PC-3 (cell line): ENCODE results near the gene CEP131. TPM values are rescaled to one million over a fixed set of nuclear protein-coding genes. Genes with fewer than 3 reads are reported as not detected.

Experiments
- ATAC-seq: fragments of 200-7000 bp; cut with Tn5 transposase; 2 replicates; pipeline ENCODE4 v1.9.1; 2020; ENCODE audit warnings: mild to moderate bottlenecking, moderate library complexity
- BruUV-seq: library from RNA; stranded (reverse); fragments of 400-500 nt; replicated peaks from 2 replicates; lab custom pipeline; 2021; lab: Mats Ljungman, UMichigan
- CTCF ChIA-PET: fragments of 300-600 bp; sonication (Branson Sonifier 250); formaldehyde crosslinking; loops from one replicate; lab custom pipeline; 2022; ENCODE audit warnings: antibody characterized with exemption; lab: Charles Lee
- POLR2A ChIA-PET: fragments of 300-600 bp; sonication (Branson Sonifier 250); formaldehyde crosslinking; loops from one replicate; lab custom pipeline; 2022; ENCODE audit warnings: antibody characterized with exemption; ENCODE audit not compliant: unreplicated experiment; lab: Charles Lee
- DNase-seq: peaks from one replicate; pipeline ENCODE4 v3.0.0-alpha.2; 2015
- H2AFZ ChIP-seq: fragments of 300-600 bp; sonication (generic); 2 replicates; pipeline ENCODE4 v1.6.0; 2016; ENCODE audit warnings: antibody characterized with exemption, low read length
- H3F3A ChIP-seq: fragments of 300-600 bp; sonication (generic); one replicate; pipeline ENCODE4 v1.6.0; 2017; ENCODE audit warnings: antibody characterized with exemption, low read length, control low read depth, mild to moderate bottlenecking; ENCODE audit not compliant: unreplicated experiment
- H3K27ac ChIP-seq: fragments of 300-600 bp; sonication (generic); 2 replicates; pipeline ENCODE4 v1.5.1; 2016; ENCODE audit warnings: mild to moderate bottlenecking, low read length
- H3K27me3 ChIP-seq: fragments of 300-600 bp; sonication (generic); 2 replicates; pipeline ENCODE4 v1.6.1; 2016; ENCODE audit warnings: low read length, mixed read lengths
- H3K36me3 ChIP-seq: fragments of 300-600 bp; sonication (generic); 2 replicates; pipeline ENCODE4 v1.6.1; 2016; ENCODE audit warnings: low read depth, mixed run types, low read length, mixed read lengths
- H3K4me1 ChIP-seq: fragments of 300-600 bp; sonication (generic); 2 replicates; pipeline ENCODE4 v1.5.1; 2016; ENCODE audit warnings: low read length; ENCODE audit not compliant: insufficient read depth
- H3K4me2 ChIP-seq: fragments of 300-600 bp; sonication (generic); 2 replicates; pipeline ENCODE4 v1.6.0; 2016; ENCODE audit warnings: low read length
- H3K4me3 ChIP-seq: fragments of 300-600 bp; sonication (generic); 2 replicates; pipeline ENCODE4 v1.5.1; 2016; ENCODE audit warnings: mild to moderate bottlenecking, low read length, mixed read lengths
- H3K79me2 ChIP-seq: fragments of 300-600 bp; sonication (generic); 2 replicates; pipeline ENCODE4 v1.6.1; 2017; ENCODE audit warnings: low read length, mixed read lengths
- H3K9ac ChIP-seq: fragments of 300-600 bp; sonication (generic); 2 replicates; pipeline ENCODE4 v1.6.0; 2016; ENCODE audit warnings: mild to moderate bottlenecking, low read length
- H3K9me2 ChIP-seq: fragments of 300-600 bp; sonication (generic); replicated peaks from 2 replicates; pipeline ENCODE4 v1.6.1; 2016; ENCODE audit warnings: mixed run types, low read length, mixed read lengths
- H3K9me3 ChIP-seq: fragments of 300-600 bp; sonication (generic); 2 replicates; pipeline ENCODE4 v1.6.1; 2016; ENCODE audit warnings: low read length, mixed read lengths
- H4K20me1 ChIP-seq: fragments of 300-600 bp; sonication (generic); 2 replicates; pipeline ENCODE4 v1.6.1; 2016; ENCODE audit warnings: low read length, mixed read lengths
- EZH2 ChIP-seq: fragments of 300-600 bp; sonication (generic); IDR thresholded peaks from one replicate; pipeline ENCODE4 v1.6.1; 2017; ENCODE audit warnings: antibody characterized with exemption, mild to moderate bottlenecking, low read length; ENCODE audit not compliant: unreplicated experiment
- EZH2phosphoT487 ChIP-seq: fragments of 300-600 bp; sonication (generic); IDR thresholded peaks from 2 replicates; pipeline ENCODE4 v1.6.1; 2018; ENCODE audit warnings: mild to moderate bottlenecking, antibody characterized with exemption, low read length, borderline replicate concordance
- intact Hi-C: fragments of 100-400 bp; cut with micrococcal nuclease; formaldehyde crosslinking; loops from 2 replicates; pipeline ENCODE4 v1.9.0; 2023
- total RNA-seq: library from RNA; depleted of rRNA; stranded (reverse); fragments of >200 nt; gene quantifications from 2 replicates; pipeline ENCODE4 v1.2.3, GENCODE V29; 2014
- TF ChIP-seq, protein P1 (sequence below): fragments of 300-600 bp; sonication (generic); conservative IDR thresholded peaks from 2 replicates; pipeline ENCODE4 v1.5.1; 2017; ENCODE audit warnings: antibody characterized with exemption, low read depth, mild to moderate bottlenecking, low read length

CEP131 gene
- total RNA-seq, 1 experiment from 2014 or later = 32.1 TPM

DNA sequence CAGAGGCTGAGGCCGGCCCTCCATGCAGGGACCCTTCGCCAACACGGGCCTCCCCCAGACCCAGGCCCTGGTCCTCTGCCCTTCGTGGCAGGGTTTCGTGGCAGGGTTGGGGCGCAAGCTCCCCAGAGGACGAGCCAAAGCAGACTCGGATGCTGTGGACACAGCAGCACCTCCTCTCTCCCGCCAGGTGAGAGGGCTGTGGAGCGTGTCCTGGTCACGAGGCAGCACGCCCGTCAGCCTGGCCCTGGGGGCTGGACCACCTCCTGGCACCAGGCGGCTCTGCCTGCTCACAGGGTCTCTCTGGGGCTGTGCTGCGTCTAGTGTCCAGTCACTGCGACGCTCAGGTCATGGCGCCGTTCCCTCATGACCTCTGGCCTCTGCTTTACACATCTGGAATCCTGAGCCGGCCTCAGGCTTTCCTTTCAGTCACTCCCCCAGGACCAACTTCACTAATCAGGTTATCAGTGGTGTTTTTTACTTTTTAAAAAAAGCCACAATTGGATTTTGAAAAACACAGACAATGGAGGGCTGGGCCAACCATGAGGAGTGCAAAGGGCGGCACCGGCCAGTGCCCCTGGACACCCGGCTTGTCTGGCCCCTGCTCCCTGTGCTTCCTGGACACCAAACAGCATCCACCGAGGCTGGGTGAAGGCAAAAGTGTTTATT lies 21.7 kb upstream of the CEP131 start:
- no peak for ATAC-seq
- no peaks in the 10 kb centered on the region for H3K9me3 ChIP-seq
- H3F3A ChIP-seq = no peaks in the 10 kb centered on the region
- peaks cover 8% of the 10 kb centered on the region; the same call in 1 of the 2 replicates for H3K4me1 ChIP-seq
- no peak overlapping the region for H2AFZ ChIP-seq
- POLR2A ChIA-PET = no interaction called here
- H3K9me2 ChIP-seq = no peaks in the 10 kb centered on the region
- H3K27me3 ChIP-seq = no peaks in the 10 kb centered on the region
- no peak for TF ChIP-seq EZH2
- no peak overlapping the region for H3K9ac ChIP-seq
- no TSS peak for BruUV-seq
- H3K4me2 ChIP-seq = no peak overlapping the region
- no peak for DNase-seq
- intact Hi-C loops = no loop called here
- H3K27ac ChIP-seq = no peak overlapping the region
- CTCF ChIA-PET = no interaction called here
- H4K20me1 ChIP-seq = no peaks in the 10 kb centered on the region
- peaks cover 26% of the 10 kb centered on the region for H3K79me2 ChIP-seq
- no peak overlapping the region for H3K4me3 ChIP-seq
- H3K36me3 ChIP-seq = no peaks in the 10 kb centered on the region; the same call in 1 of the 2 replicates

DNA sequence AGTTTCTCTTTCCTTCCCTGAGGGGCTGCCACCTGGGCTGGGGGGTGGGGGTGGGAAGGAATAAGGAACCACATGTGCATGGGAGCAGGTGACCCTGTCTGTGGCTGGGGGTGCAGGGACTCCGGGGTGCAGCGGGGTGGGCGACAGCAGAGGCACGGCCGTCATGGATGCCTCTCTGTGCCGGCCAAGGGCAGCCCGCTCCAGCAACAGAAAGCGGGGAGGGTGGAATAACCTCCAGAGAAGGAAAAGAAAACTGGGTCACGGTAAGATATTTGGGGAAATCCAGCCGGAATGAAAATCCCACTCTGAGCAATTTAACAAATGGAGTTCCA lies 20.5 kb upstream of the CEP131 start:
- Histone ChIP-seq H3K9ac (no peak overlapping the region), H3F3A (no peaks in the 10 kb centered on the region), H3K9me2 (no peaks in the 10 kb centered on the region), H3K79me2 (peaks cover 33% of the 10 kb centered on the region), H3K36me3 (no peaks in the 10 kb centered on the region; the same call in 1 of the 2 replicates), H3K27ac (no peak overlapping the region), H3K4me2 (no peak overlapping the region), H3K9me3 (no peaks in the 10 kb centered on the region), H3K4me3 (no peak overlapping the region), H3K4me1 (peaks cover 8% of the 10 kb centered on the region; the same call in 1 of the 2 replicates), H3K27me3 (no peaks in the 10 kb centered on the region), H4K20me1 (no peaks in the 10 kb centered on the region), H2AFZ (no peak overlapping the region)
- no peak for TF ChIP-seq EZH2
- TF ChIP-seq, protein P1, sequence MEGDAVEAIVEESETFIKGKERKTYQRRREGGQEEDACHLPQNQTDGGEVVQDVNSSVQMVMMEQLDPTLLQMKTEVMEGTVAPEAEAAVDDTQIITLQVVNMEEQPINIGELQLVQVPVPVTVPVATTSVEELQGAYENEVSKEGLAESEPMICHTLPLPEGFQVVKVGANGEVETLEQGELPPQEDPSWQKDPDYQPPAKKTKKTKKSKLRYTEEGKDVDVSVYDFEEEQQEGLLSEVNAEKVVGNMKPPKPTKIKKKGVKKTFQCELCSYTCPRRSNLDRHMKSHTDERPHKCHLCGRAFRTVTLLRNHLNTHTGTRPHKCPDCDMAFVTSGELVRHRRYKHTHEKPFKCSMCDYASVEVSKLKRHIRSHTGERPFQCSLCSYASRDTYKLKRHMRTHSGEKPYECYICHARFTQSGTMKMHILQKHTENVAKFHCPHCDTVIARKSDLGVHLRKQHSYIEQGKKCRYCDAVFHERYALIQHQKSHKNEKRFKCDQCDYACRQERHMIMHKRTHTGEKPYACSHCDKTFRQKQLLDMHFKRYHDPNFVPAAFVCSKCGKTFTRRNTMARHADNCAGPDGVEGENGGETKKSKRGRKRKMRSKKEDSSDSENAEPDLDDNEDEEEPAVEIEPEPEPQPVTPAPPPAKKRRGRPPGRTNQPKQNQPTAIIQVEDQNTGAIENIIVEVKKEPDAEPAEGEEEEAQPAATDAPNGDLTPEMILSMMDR = no peak
- TF ChIP-seq EZH2phosphoT487 = no peak
- POLR2A ChIA-PET = no interaction called here
- CTCF ChIA-PET = no interaction called here
- BruUV-seq = no TSS peak
- intact Hi-C loops = no loop called here
- no peak for ATAC-seq
- no peak for DNase-seq

DNA sequence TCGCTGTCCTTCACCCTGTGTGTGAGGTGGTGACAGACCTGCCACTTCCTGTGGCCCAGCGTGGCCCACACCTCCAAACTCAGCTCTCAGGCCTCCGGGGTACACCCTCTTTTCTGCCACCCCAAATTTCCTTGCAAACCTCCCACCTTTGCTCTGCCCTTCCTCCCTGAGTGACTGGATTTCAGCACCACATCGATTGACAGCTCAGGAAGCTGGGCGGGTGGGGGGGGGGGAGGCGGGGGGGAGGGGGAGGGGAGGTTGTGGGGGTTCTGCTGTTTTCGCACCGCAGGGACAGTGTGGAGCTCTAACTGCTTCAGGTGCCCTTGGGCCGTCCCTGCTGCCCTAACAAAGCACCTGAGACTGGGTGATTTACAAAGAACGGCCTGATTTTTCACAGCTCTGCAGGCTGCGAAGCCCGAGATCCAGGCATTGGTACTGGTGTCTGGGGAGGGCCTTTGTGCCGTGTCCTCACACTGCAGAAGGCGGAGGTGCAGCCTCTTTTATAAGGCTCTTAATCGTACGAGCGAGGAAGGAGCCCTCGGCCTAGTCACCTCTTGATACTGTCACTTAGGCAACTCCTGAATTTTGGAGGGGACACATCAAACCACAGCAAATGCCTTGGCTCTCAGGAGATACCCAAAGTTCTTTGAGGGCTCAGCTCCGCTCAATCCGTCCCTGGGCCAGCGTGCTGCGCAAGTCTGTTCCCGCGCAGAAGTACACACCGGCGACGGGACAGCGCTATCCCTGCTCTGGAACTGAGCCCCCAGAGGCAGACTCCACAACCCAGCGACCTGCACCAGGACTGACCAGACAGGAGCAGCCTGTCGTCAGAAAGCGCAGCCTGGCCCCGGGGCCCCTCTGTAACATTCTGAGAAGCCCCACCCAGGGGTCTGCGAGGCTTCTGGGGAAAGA lies 19.9 kb upstream of the CEP131 start:
- Histone ChIP-seq H3K4me1 (peaks cover 14% of the 10 kb centered on the region; the same call in 1 of the 2 replicates), H3K9ac (no peak overlapping the region), H3K36me3 (no peaks in the 10 kb centered on the region; the same call in 1 of the 2 replicates), H4K20me1 (no peaks in the 10 kb centered on the region), H3K4me3 (no peak overlapping the region), H3K9me2 (no peaks in the 10 kb centered on the region), H3K27me3 (no peaks in the 10 kb centered on the region), H2AFZ (no peak overlapping the region), H3K79me2 (peaks cover 39% of the 10 kb centered on the region), H3K27ac (no peak overlapping the region), H3F3A (no peaks in the 10 kb centered on the region), H3K9me3 (no peaks in the 10 kb centered on the region), H3K4me2 (no peak overlapping the region)
- BruUV-seq = no TSS peak
- ATAC-seq (no peak), DNase-seq (no peak)
- intact Hi-C loops = no loop called here
- TF ChIP-seq, protein P1 = no peak
- TF ChIP-seq EZH2phosphoT487 (no peak), EZH2 (no peak)
- CTCF ChIA-PET = interaction anchor here (0.6 kb wide), 1 partner anchor 20 kb away, joined by 4 read pairs; no protein-coding TSS in a partner anchor
- POLR2A ChIA-PET = interaction anchor here (0.6 kb wide), 1 partner anchor 286 kb away, joined by 3 read pairs; the partner anchor contains the start of gene FSCN2
